Hepatocyte (in vitro differentiated cells): ENCODE data around the gene STARD7. TPM values are rescaled to one million over a fixed set of nuclear protein-coding genes. Genes with fewer than 3 reads are reported as not detected.

ENCODE experiments used
- DNase-seq: peaks from one replicate; pipeline ENCODE4 v3.0.0-alpha.2; 2016; ENCODE audit warnings: low spot score
- H2AFZ ChIP-seq: fragments of 200-600 bp; sonication (generic); 2 replicates; pipeline ENCODE4 v1.6.0; 2016; ENCODE audit warnings: antibody characterized with exemption, mild to moderate bottlenecking
- H3K27ac ChIP-seq: fragments of 200-600 bp; sonication (generic); 2 replicates; pipeline ENCODE4 v1.5.1; 2016; ENCODE audit warnings: mild to moderate bottlenecking
- H3K27me3 ChIP-seq: fragments of 200-600 bp; sonication (generic); 2 replicates; pipeline ENCODE4 v1.6.1; 2016
- H3K36me3 ChIP-seq: fragments of 200-600 bp; sonication (generic); replicated peaks from 2 replicates; pipeline ENCODE4 v1.5.1; 2016; ENCODE audit warnings: low read depth; ENCODE audit not compliant: insufficient read depth
- H3K4me1 ChIP-seq: fragments of 200-600 bp; sonication (generic); 2 replicates; pipeline ENCODE4 v1.5.1; 2016; ENCODE audit warnings: mild to moderate bottlenecking, moderate library complexity; ENCODE audit not compliant: insufficient read depth
- H3K4me2 ChIP-seq: fragments of 200-600 bp; sonication (generic); 2 replicates; pipeline ENCODE4 v1.6.0; 2016
- H3K4me3 ChIP-seq: fragments of 200-600 bp; sonication (generic); 2 replicates; pipeline ENCODE4 v1.5.1; 2016; ENCODE audit warnings: mild to moderate bottlenecking
- H3K79me2 ChIP-seq: fragments of 200-600 bp; sonication (generic); 2 replicates; pipeline ENCODE4 v1.6.0; 2017; ENCODE audit warnings: mild to moderate bottlenecking
- H3K9me2 ChIP-seq: fragments of 200-600 bp; sonication (generic); replicated peaks from 2 replicates; pipeline ENCODE4 v1.6.0; 2017; ENCODE audit warnings: mild to moderate bottlenecking; ENCODE audit not compliant: insufficient read depth
- H3K9me3 ChIP-seq: fragments of 200-600 bp; sonication (generic); 2 replicates; pipeline ENCODE4 v1.5.1; 2016; ENCODE audit warnings: low read depth, mild to moderate bottlenecking
- H4K20me1 ChIP-seq: fragments of 200-600 bp; sonication (generic); 2 replicates; pipeline ENCODE4 v1.6.0; 2016; ENCODE audit warnings: mild to moderate bottlenecking; ENCODE audit not compliant: insufficient read depth, poor library complexity, severe bottlenecking
- CTCF ChIP-seq: fragments of 200-600 bp; sonication (generic); IDR thresholded peaks from 2 replicates; pipeline ENCODE4 v1.5.1; 2016; ENCODE audit warnings: antibody characterized with exemption, mild to moderate bottlenecking; ENCODE audit not compliant: poor library complexity
- EZH2 ChIP-seq: fragments of 200-600 bp; sonication (generic); IDR thresholded peaks from 2 replicates; pipeline ENCODE4 v1.6.1; 2016; ENCODE audit warnings: antibody characterized with exemption, mild to moderate bottlenecking, borderline replicate concordance
- EZH2phosphoT487 ChIP-seq: fragments of 200-600 bp; sonication (generic); IDR thresholded peaks from one replicate; pipeline ENCODE4 v1.6.1; 2018; ENCODE audit warnings: antibody characterized with exemption, mild to moderate bottlenecking, low read depth, moderate library complexity; ENCODE audit not compliant: unreplicated experiment, severe bottlenecking
- whole genome bisulfite sequencing: methylation state at CpG from one replicate; pipeline ENCODE4 v1.1.6; 2016; ENCODE audit warnings: low lambda C conversion rate; ENCODE audit errors: missing lambda C conversion rate; 5-methylcytosine and 5-hydroxymethylcytosine counted together
- polyA plus RNA-seq: library from polyadenylated mRNA; unstranded; fragments of >200 nt; fragmentation: Nextera tagmentation; extraction: Ambion mirVana; gene quantifications from 2 replicates; pipeline ENCODE4 v1.2.1, GENCODE V29; 2016
- total RNA-seq: library from RNA; depleted of rRNA; stranded (reverse); fragments of >200 nt; gene quantifications from 2 replicates; pipeline ENCODE4 v1.2.3, GENCODE V29; 2014

Gene STARD7
- total and polyA plus RNA-seq, 2 experiments from 2014 or later: 101 to 138 TPM

- WGBS: 88% methylated on average over 4 of the region's 4 CpGs
- H4K20me1 ChIP-seq: peaks cover 7% of the 10 kb centered on the region
Observed at GRCh38 chr2:96212339-96212738, 3.7 kb upstream of the STARD7 start.

GRCh38 chr2:96209729-96210085, 1.1 kb upstream of the STARD7 start:
- Histone ChIP-seq H3K36me3 (no peaks in the 10 kb centered on the region), H3K9me3 (no peaks in the 10 kb centered on the region), H3K9me2 (no peaks in the 10 kb centered on the region), H3K4me2 (peak overlapping the region; percentile 86), H3K4me1 (peaks cover 33% of the 10 kb centered on the region), H2AFZ (peak overlapping the region; percentile 86), H3K27me3 (no peaks in the 10 kb centered on the region), H4K20me1 (peaks cover 31% of the 10 kb centered on the region), H3K27ac (peak overlapping the region; percentile 89), H3K4me3 (peak overlapping the region; percentile 41), H3K79me2 (peaks cover 49% of the 10 kb centered on the region)
- 87% methylated on average over 9 of the region's 9 CpGs for WGBS
- DNase-seq: no peak
- TF ChIP-seq EZH2 (no peak), EZH2phosphoT487 (no peak), CTCF (no peak)

More at GRCh38 chr2:96212339-96212738, 3.7 kb upstream of the STARD7 start:
- Histone ChIP-seq H3K27ac (no peak overlapping the region), H2AFZ (no peak overlapping the region), H3K9me2 (no peaks in the 10 kb centered on the region), H3K36me3 (no peaks in the 10 kb centered on the region), H3K79me2 (peaks cover 24% of the 10 kb centered on the region), H3K4me1 (peaks cover 11% of the 10 kb centered on the region), H3K4me3 (no peak overlapping the region), H3K27me3 (no peaks in the 10 kb centered on the region), H3K9me3 (no peaks in the 10 kb centered on the region), H3K4me2 (no peak overlapping the region)
- no peak for TF ChIP-seq CTCF
- no peak for TF ChIP-seq EZH2
- TF ChIP-seq EZH2phosphoT487: no peak
- DNase-seq: no peak

GRCh38 chr2:96209011-96209728, 543 bp upstream of the STARD7 start:
- H3K27me3 ChIP-seq: no peaks in the 10 kb centered on the region
- peaks cover 36% of the 10 kb centered on the region for H4K20me1 ChIP-seq
- no peak for DNase-seq
- peak overlapping the region; percentile 89 for H3K27ac ChIP-seq
- H2AFZ ChIP-seq: peak overlapping the region; percentile 86
- no peaks in the 10 kb centered on the region for H3K9me3 ChIP-seq
- no peaks in the 10 kb centered on the region for H3K9me2 ChIP-seq
- 8% methylated on average over 21 of the region's 21 CpGs for WGBS
- H3K4me1 ChIP-seq: peaks cover 35% of the 10 kb centered on the region
- no peaks in the 10 kb centered on the region for H3K36me3 ChIP-seq
- H3K4me3 ChIP-seq: peak overlapping the region; percentile 41
- H3K4me2 ChIP-seq: peak overlapping the region; percentile 86
- TF ChIP-seq CTCF (no peak), EZH2 (no peak), EZH2phosphoT487 (no peak)
- peaks cover 51% of the 10 kb centered on the region for H3K79me2 ChIP-seq
